Measurements from ENCODE around the gene HOXB8. TPM values are rescaled to one million over a fixed set of nuclear protein-coding genes. Genes with fewer than 3 reads are reported as not detected.

Gene HOXB8
- 0.47 TPM in 1 of 2 replicates, not detected in the other for total RNA-seq (2014; rRNA removed; shearing (Covaris generic); ENCODE audit: low replicate concordance)

GRCh38 chr17:48615047-48615962 lies at the start of gene HOXB8:
Gene HOXB8, minus strand, starts transcription at chr17:48615292. Its CDS starts 588 bp downstream, at chr17:48614704.
- no peak for DNase-seq (ENCODE audit: low read depth)
- in situ Hi-C loops (cut with HindIII; ENCODE audit: low pct_unique_long_range_greater_than_20kb, low sequenced_read_pairs) = no loop called here

GRCh38 chr17:48663134-48663924 lies 48.2 kb upstream of the HOXB8 start:
- DNase-seq (ENCODE audit: low read depth) = no peak
- in situ Hi-C loops (cut with HindIII; ENCODE audit: low pct_unique_long_range_greater_than_20kb, low sequenced_read_pairs) = no loop called here

GRCh38 chr17:48655913-48656312 lies 40.8 kb upstream of the HOXB8 start:
- in situ Hi-C loops (cut with HindIII; ENCODE audit: low pct_unique_long_range_greater_than_20kb, low sequenced_read_pairs) = no loop called here
- DNase-seq (ENCODE audit: low read depth) = no peak

GRCh38 chr17:48649741-48650140 lies 34.6 kb upstream of the HOXB8 start:
- DNase-seq (ENCODE audit: low read depth) = no peak
- in situ Hi-C loops (cut with HindIII; ENCODE audit: low pct_unique_long_range_greater_than_20kb, low sequenced_read_pairs) = no loop called here

- in situ Hi-C loops (cut with HindIII; ENCODE audit: low pct_unique_long_range_greater_than_20kb, low sequenced_read_pairs) = no loop called here
- DNase-seq (ENCODE audit: low read depth) = no peak
These were observed 32.8 kb upstream of the HOXB8 start for GRCh38 chr17:48647963-48648245.

GRCh38 chr17:48647103-48647962 lies 32.2 kb upstream of the HOXB8 start:
- DNase-seq (ENCODE audit: low read depth) = no peak
- in situ Hi-C loops (cut with HindIII; ENCODE audit: low pct_unique_long_range_greater_than_20kb, low sequenced_read_pairs) = no loop called here

- in situ Hi-C loops (cut with HindIII; ENCODE audit: low pct_unique_long_range_greater_than_20kb, low sequenced_read_pairs) = no loop called here
- peak; percentile 77 for DNase-seq (ENCODE audit: low read depth)
These were observed 31.4 kb upstream of the HOXB8 start for GRCh38 chr17:48646183-48647102.

GRCh38 chr17:48645639-48646182 lies 30.6 kb upstream of the HOXB8 start:
- peak; percentile 12 for DNase-seq (ENCODE audit: low read depth)
- in situ Hi-C loops (cut with HindIII; ENCODE audit: low pct_unique_long_range_greater_than_20kb, low sequenced_read_pairs) = no loop called here

- in situ Hi-C loops (cut with HindIII; ENCODE audit: low pct_unique_long_range_greater_than_20kb, low sequenced_read_pairs) = no loop called here
- DNase-seq (ENCODE audit: low read depth) = no peak
These were observed 29.9 kb upstream of the HOXB8 start for GRCh38 chr17:48644910-48645557.

- in situ Hi-C loops (cut with HindIII; ENCODE audit: low pct_unique_long_range_greater_than_20kb, low sequenced_read_pairs) = no loop called here
- no peak for DNase-seq (ENCODE audit: low read depth)
These were observed 29.1 kb upstream of the HOXB8 start for GRCh38 chr17:48644159-48644558.

- DNase-seq (ENCODE audit: low read depth) = no peak
- in situ Hi-C loops (cut with HindIII; ENCODE audit: low pct_unique_long_range_greater_than_20kb, low sequenced_read_pairs) = no loop called here
These were observed 28.6 kb upstream of the HOXB8 start for GRCh38 chr17:48643697-48644012.

- in situ Hi-C loops (cut with HindIII; ENCODE audit: low pct_unique_long_range_greater_than_20kb, low sequenced_read_pairs) = no loop called here
- DNase-seq (ENCODE audit: low read depth) = no peak
These were observed 28.0 kb upstream of the HOXB8 start for GRCh38 chr17:48642843-48643696.

GRCh38 chr17:48642059-48642842 lies 27.2 kb upstream of the HOXB8 start:
- no peak for DNase-seq (ENCODE audit: low read depth)
- in situ Hi-C loops (cut with HindIII; ENCODE audit: low pct_unique_long_range_greater_than_20kb, low sequenced_read_pairs) = no loop called here

- in situ Hi-C loops (cut with HindIII; ENCODE audit: low pct_unique_long_range_greater_than_20kb, low sequenced_read_pairs) = no loop called here
- no peak for DNase-seq (ENCODE audit: low read depth)
These were observed 26.5 kb upstream of the HOXB8 start for GRCh38 chr17:48641541-48642058.

GRCh38 chr17:48640858-48641180 lies 25.7 kb upstream of the HOXB8 start:
- in situ Hi-C loops (cut with HindIII; ENCODE audit: low pct_unique_long_range_greater_than_20kb, low sequenced_read_pairs) = no loop called here
- no peak for DNase-seq (ENCODE audit: low read depth)

Measured in Caki2 (cell line).